Measurements from ENCODE around the gene RBMS1. TPM values are rescaled to one million over a fixed set of nuclear protein-coding genes. Genes with fewer than 3 reads are reported as not detected.

Gene RBMS1
- total RNA-seq, 1 experiment from 2014 or later: 38.8 TPM

- Histone ChIP-seq H3K27me3 (ENCODE audit: low read length) (no peaks in the 10 kb centered on the region), H4K20me1 (ENCODE audit: low read length) (peaks cover 5% of the 10 kb centered on the region; the same call in 1 of the 2 replicates), H3K36me3 (ENCODE audit: low read depth, low read length) (no peaks in the 10 kb centered on the region), H3F3A (ENCODE audit: low read length, unreplicated experiment) (no peaks in the 10 kb centered on the region), H3K4me2 (ENCODE audit: low read length) (no peak overlapping the region), H3K4me3 (ENCODE audit: low read length) (no peak overlapping the region), H3K4me1 (ENCODE audit: insufficient read depth, low read length) (no peaks in the 10 kb centered on the region), H3K79me2 (ENCODE audit: low read length) (peaks cover 95% of the 10 kb centered on the region), H2AFZ (ENCODE audit: low read length) (no peak overlapping the region), H3K9me2 (replicated peaks; ENCODE audit: low read length) (no peaks in the 10 kb centered on the region), H3K27ac (ENCODE audit: low read length) (no peak overlapping the region), H3K9me3 (ENCODE audit: low read length) (no peaks in the 10 kb centered on the region), H3K9ac (ENCODE audit: low read length) (no peak overlapping the region)
- ATAC-seq (no peak), DNase-seq (no peak)
- TF ChIP-seq EZH2 (IDR thresholded peaks at IDR 0.05; ENCODE audit: low read length, unreplicated experiment): no peak
- no peak for TF ChIP-seq CTCF (conservative IDR thresholded peaks at IDR 0.05; ENCODE audit: low read depth, low read length)
- TF ChIP-seq EZH2phosphoT487 (IDR thresholded peaks at IDR 0.05; ENCODE audit: borderline replicate concordance, low read length): no peak
- BruUV-seq (replicated peaks): no TSS peak
- POLR2A ChIA-PET (ENCODE audit: unreplicated experiment): no interaction called here
- CTCF ChIA-PET: no interaction called here
- intact Hi-C loops (cut with micrococcal nuclease): no loop called here
Measured at GRCh38 chr2:160465406-160465805, 28.2 kb downstream of the RBMS1 start.

GRCh38 chr2:160465002-160465401 lies 28.6 kb downstream of the RBMS1 start:
- POLR2A ChIA-PET (ENCODE audit: unreplicated experiment): no interaction called here
- CTCF ChIA-PET: no interaction called here

More at GRCh38 chr2:160465002-160465401, 28.6 kb downstream of the RBMS1 start:
- Histone ChIP-seq H3K27me3 (ENCODE audit: low read length) (no peaks in the 10 kb centered on the region), H2AFZ (ENCODE audit: low read length) (no peak overlapping the region), H3K9me2 (replicated peaks; ENCODE audit: low read length) (no peaks in the 10 kb centered on the region), H3K9me3 (ENCODE audit: low read length) (no peaks in the 10 kb centered on the region), H3K4me3 (ENCODE audit: low read length) (no peak overlapping the region), H3K79me2 (ENCODE audit: low read length) (peaks cover 97% of the 10 kb centered on the region), H3K4me2 (ENCODE audit: low read length) (no peak overlapping the region), H3K36me3 (ENCODE audit: low read depth, low read length) (no peaks in the 10 kb centered on the region), H3K4me1 (ENCODE audit: insufficient read depth, low read length) (no peaks in the 10 kb centered on the region), H4K20me1 (ENCODE audit: low read length) (peaks cover 5% of the 10 kb centered on the region; the same call in 1 of the 2 replicates), H3K27ac (ENCODE audit: low read length) (no peak overlapping the region), H3F3A (ENCODE audit: low read length, unreplicated experiment) (no peaks in the 10 kb centered on the region), H3K9ac (ENCODE audit: low read length) (no peak overlapping the region)
- intact Hi-C loops (cut with micrococcal nuclease): no loop called here
- BruUV-seq (replicated peaks): no TSS peak
- TF ChIP-seq CTCF (conservative IDR thresholded peaks at IDR 0.05; ENCODE audit: low read depth, low read length): no peak
- no peak for TF ChIP-seq EZH2phosphoT487 (IDR thresholded peaks at IDR 0.05; ENCODE audit: borderline replicate concordance, low read length)
- TF ChIP-seq EZH2 (IDR thresholded peaks at IDR 0.05; ENCODE audit: low read length, unreplicated experiment): no peak
- ATAC-seq (no peak), DNase-seq (no peak)
